HepG2 (cell line): ENCODE measurements around the gene CCDC57.

ENCODE experiments used
- CENPX ChIP-seq: sonication (generic); formaldehyde crosslinking; IDR thresholded peaks from 2 replicates; pipeline ENCODE4 v1.9.0; 2021; ENCODE audit warnings: mild to moderate bottlenecking, missing genetic modification reagents, moderate library complexity
- DNMT1 ChIP-seq: sonication (generic); formaldehyde crosslinking; IDR thresholded peaks from 2 replicates; pipeline ENCODE4 v1.5.1; 2020; ENCODE audit warnings: mild to moderate bottlenecking, missing genetic modification reagents
- JUND ChIP-seq: sonication (generic); formaldehyde crosslinking; IDR thresholded peaks from 2 replicates; pipeline ENCODE4 v1.8.0; 2022; ENCODE audit warnings: mild to moderate bottlenecking, missing genetic modification reagents
- MYC ChIP-seq: sonication (generic); formaldehyde crosslinking; IDR thresholded peaks from 2 replicates; pipeline ENCODE4 v1.9.0; 2021; ENCODE audit warnings: missing genetic modification reagents, borderline replicate concordance
- NCOA2 ChIP-seq: sonication (generic); formaldehyde crosslinking; IDR thresholded peaks from 2 replicates; pipeline ENCODE4 v1.8.0; 2022; ENCODE audit warnings: inconsistent platforms
- NR3C1 ChIP-seq: sonication (generic); formaldehyde crosslinking; IDR thresholded peaks from 2 replicates; pipeline ENCODE4 v1.4.0; 2020; ENCODE audit warnings: missing genetic modification reagents
- RAD21 ChIP-seq: fragments of 450-650 bp; formaldehyde crosslinking; IDR thresholded peaks from 2 replicates; pipeline ENCODE4 v1.5.0; 2020; ENCODE audit warnings: mild to moderate bottlenecking
- SMAD9 ChIP-seq: sonication (generic); formaldehyde crosslinking; IDR thresholded peaks from 2 replicates; pipeline ENCODE4 v1.5.1; 2020; ENCODE audit warnings: mild to moderate bottlenecking, missing genetic modification reagents
- TCF12 ChIP-seq, 2 experiments: fragments of 450-650 bp in 1 of 2; sonication (generic) in 1 of 2; formaldehyde crosslinking in 1 of 2; IDR thresholded peaks; 2 replicates each; pipeline versions ENCODE4 v1.6.1 to v1.8.0; 2017 to 2022; ENCODE audit warnings: antibody characterized with exemption in 1 of 2, mild to moderate bottlenecking in 1 of 2, missing genetic modification reagents in 1 of 2, moderate library complexity in 1 of 2
- TF ChIP-seq, protein P1 (sequence below): sonication (generic); formaldehyde crosslinking; IDR thresholded peaks from 2 replicates; pipeline ENCODE4 v1.8.1; 2022; ENCODE audit warnings: low read depth, mild to moderate bottlenecking, missing genetic modification reagents

DNA sequence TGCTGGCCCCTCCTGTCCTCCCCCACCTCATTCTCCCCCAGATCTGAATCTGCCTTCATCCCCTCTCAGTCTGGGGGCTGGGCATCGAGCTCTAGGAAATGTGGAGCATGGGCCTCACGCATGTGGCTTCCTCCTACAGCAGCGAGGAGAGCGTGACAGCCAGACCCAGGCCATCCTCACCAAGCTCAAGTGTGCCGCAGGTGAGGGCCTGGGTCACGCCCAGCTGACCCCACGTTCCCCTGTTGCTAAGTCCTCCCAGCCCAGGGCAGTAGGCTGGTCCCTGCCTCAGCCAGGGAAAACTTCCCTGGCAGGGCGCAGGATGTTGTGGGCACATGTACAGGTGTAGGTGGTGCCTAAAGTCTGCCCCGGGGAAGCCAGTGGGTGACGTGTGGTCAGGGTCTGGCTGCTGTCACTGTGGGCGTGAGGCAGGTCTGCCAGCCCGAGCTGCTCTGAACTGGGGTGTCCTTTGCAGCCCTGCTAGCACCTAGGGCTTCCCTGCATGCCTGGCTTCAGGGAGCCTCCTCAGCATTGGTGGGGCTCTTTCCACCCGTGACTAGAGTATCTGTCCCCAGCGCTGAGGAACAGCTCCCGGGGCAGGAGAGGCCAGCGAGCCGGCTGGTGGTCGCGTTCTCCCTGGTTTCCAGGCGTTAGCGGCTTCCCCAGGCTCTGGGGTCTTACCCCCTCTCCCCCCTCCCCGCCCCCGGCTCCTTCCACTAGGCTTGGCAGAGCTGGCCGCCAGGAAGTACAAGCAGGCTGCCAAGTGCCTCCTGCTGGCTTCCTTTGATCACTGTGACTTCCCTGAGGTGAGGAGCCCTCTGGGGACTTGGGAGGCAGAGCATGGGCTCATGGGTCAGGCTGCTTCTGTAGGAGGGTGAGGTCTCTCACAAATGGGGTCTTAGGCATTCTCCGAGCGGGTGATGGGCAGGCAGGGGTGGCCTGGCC is 157.3 kb downstream of the CCDC57 start:
- TF ChIP-seq MYC (CRISPR knock-in tag): no peak
- TF ChIP-seq CENPX (CRISPR knock-in tag): no peak
- no peak for TF ChIP-seq RAD21 (CRISPR knock-in tag)
- TF ChIP-seq NCOA2 (CRISPR knock-in tag): no peak
- no peak for TF ChIP-seq SMAD9 (CRISPR knock-in tag)
- TF ChIP-seq DNMT1 (CRISPR knock-in tag): no peak
- TF ChIP-seq TCF12 (IDR thresholded peaks at IDR 0.05): no peak
- TF ChIP-seq TCF12 (CRISPR knock-in tag; IDR thresholded peaks at IDR 0.05): no peak
- TF ChIP-seq, protein P1, sequence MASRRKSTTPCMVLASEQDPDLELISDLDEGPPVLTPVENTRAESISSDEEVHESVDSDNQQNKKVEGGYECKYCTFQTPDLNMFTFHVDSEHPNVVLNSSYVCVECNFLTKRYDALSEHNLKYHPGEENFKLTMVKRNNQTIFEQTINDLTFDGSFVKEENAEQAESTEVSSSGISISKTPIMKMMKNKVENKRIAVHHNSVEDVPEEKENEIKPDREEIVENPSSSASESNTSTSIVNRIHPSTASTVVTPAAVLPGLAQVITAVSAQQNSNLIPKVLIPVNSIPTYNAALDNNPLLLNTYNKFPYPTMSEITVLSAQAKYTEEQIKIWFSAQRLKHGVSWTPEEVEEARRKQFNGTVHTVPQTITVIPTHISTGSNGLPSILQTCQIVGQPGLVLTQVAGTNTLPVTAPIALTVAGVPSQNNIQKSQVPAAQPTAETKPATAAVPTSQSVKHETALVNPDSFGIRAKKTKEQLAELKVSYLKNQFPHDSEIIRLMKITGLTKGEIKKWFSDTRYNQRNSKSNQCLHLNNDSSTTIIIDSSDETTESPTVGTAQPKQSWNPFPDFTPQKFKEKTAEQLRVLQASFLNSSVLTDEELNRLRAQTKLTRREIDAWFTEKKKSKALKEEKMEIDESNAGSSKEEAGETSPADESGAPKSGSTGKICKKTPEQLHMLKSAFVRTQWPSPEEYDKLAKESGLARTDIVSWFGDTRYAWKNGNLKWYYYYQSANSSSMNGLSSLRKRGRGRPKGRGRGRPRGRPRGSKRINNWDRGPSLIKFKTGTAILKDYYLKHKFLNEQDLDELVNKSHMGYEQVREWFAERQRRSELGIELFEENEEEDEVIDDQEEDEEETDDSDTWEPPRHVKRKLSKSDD (CRISPR knock-in tag): no peak
- TF ChIP-seq NR3C1 (CRISPR knock-in tag): no peak
- TF ChIP-seq JUND (CRISPR knock-in tag): no peak
